HepG2 (cell line): Measurements from ENCODE around the gene BICDL2. TPM values are rescaled to one million over a fixed set of nuclear protein-coding genes. Genes with fewer than 3 reads are reported as not detected.

Experiments
- AKAP8 ChIP-seq: sonication (generic); formaldehyde crosslinking; IDR thresholded peaks from 2 replicates; pipeline ENCODE4 v1.5.1; 2020; ENCODE audit warnings: mild to moderate bottlenecking, missing genetic modification reagents
- ATAD3A ChIP-seq: sonication (generic); formaldehyde crosslinking; IDR thresholded peaks from 2 replicates; pipeline ENCODE4 v1.4.0; 2020; ENCODE audit warnings: missing genetic modification reagents
- CENPT ChIP-seq: sonication (generic); formaldehyde crosslinking; IDR thresholded peaks from 2 replicates; pipeline ENCODE4 v1.8.0; 2022; ENCODE audit warnings: low read depth, mild to moderate bottlenecking, moderate library complexity, missing genetic modification reagents
- KDM5B ChIP-seq: sonication (generic); formaldehyde crosslinking; IDR thresholded peaks from 2 replicates; pipeline ENCODE4 v1.4.0; 2020; ENCODE audit warnings: missing genetic modification reagents, mild to moderate bottlenecking, borderline replicate concordance
- KDM6A ChIP-seq: IDR thresholded peaks from 2 replicates; pipeline ENCODE4 v1.6.1; 2016; ENCODE audit warnings: low read depth
- NAIF1 ChIP-seq: sonication (generic); formaldehyde crosslinking; IDR thresholded peaks from 2 replicates; pipeline ENCODE4 v1.5.0; 2020; ENCODE audit warnings: mild to moderate bottlenecking, missing genetic modification reagents, borderline replicate concordance
- PHF5A ChIP-seq: IDR thresholded peaks from one replicate; pipeline ENCODE4 v1.6.1; 2018; ENCODE audit warnings: low read depth, missing genetic modification reagents; ENCODE audit not compliant: unreplicated experiment
- RERE ChIP-seq: IDR thresholded peaks from 2 replicates; pipeline ENCODE4 v1.6.1; 2016; ENCODE audit warnings: low read depth, missing genetic modification reagents, missing compliant biosample characterization
- TBX3 ChIP-seq: fragments of 450-650 bp; IDR thresholded peaks from 2 replicates; pipeline ENCODE4 v1.6.1; 2017; ENCODE audit warnings: antibody characterized with exemption, mild to moderate bottlenecking, inconsistent platforms, borderline replicate concordance
- ZBTB44 ChIP-seq: sonication (generic); formaldehyde crosslinking; IDR thresholded peaks from 2 replicates; pipeline ENCODE4 v1.4.0; 2020; ENCODE audit warnings: missing genetic modification reagents
- ZFP90 ChIP-seq: sonication (generic); formaldehyde crosslinking; IDR thresholded peaks from 2 replicates; pipeline ENCODE4 v1.8.0; 2022; ENCODE audit warnings: missing genetic modification reagents, mild to moderate bottlenecking, inconsistent platforms, borderline replicate concordance
- ZNF276 ChIP-seq: sonication (generic); formaldehyde crosslinking; IDR thresholded peaks from 2 replicates; pipeline ENCODE4 v1.4.0; 2020; ENCODE audit warnings: mild to moderate bottlenecking, low read depth, missing genetic modification reagents
- ZNF280D ChIP-seq: sonication (generic); formaldehyde crosslinking; IDR thresholded peaks from 2 replicates; pipeline ENCODE4 v1.5.1; 2020; ENCODE audit warnings: mild to moderate bottlenecking, missing genetic modification reagents
- ZNF343 ChIP-seq: sonication (generic); formaldehyde crosslinking; IDR thresholded peaks from 2 replicates; pipeline ENCODE4 v1.4.0; 2020; ENCODE audit warnings: mild to moderate bottlenecking, missing genetic modification reagents
- ZNF672 ChIP-seq: sonication (generic); formaldehyde crosslinking; IDR thresholded peaks from 2 replicates; pipeline ENCODE4 v1.8.1; 2022; ENCODE audit warnings: missing genetic modification reagents
- polyA plus RNA-seq, 8 experiments: library from polyadenylated mRNA; depleted of rRNA in 3 of 8; stranded (reverse) in 7 of 8; unstranded in 1 of 8; fragments of >200 nt; fragmentation: Illumina TruSeq in 4 of 8; extraction: Trizol in 4 of 8; gene quantifications; 2 replicates each; pipeline versions ENCODE4 v1.2.1 to v1.2.3, GENCODE V29; 2011 to 2016; ENCODE audit warnings: low read depth in 4 of 8, missing spikeins in 1 of 8, mixed read lengths in 1 of 8; ENCODE audit not compliant: insufficient read depth in 1 of 8
- total RNA-seq, 5 experiments: library from RNA; depleted of rRNA; stranded (reverse); fragments of >200 nt; fragmentation: Illumina TruSeq; extraction: Trizol; gene quantifications; 2 replicates each; pipeline ENCODE4 v1.2.3, GENCODE V29; 2016; ENCODE audit warnings: low read depth in 1 of 5

Gene BICDL2
- total and polyA plus RNA-seq, 2 of the 13 experiments (the other 11 are each of a cell fraction or from before 2014, with no cell fraction given): 0.12 TPM; not detected in 1

- TF ChIP-seq ZNF276 (CRISPR knock-in tag): no peak
- TF ChIP-seq ZBTB44 (CRISPR knock-in tag): no peak
- TF ChIP-seq PHF5A: peak; percentile 44
- no peak for TF ChIP-seq RERE (CRISPR knock-in tag)
- no peak; the same call in 1 of the 2 replicates for TF ChIP-seq CENPT (CRISPR knock-in tag)
- TF ChIP-seq ZNF280D: no peak; the same call in 1 of the 2 replicates
- no peak for TF ChIP-seq ZFP90 (CRISPR knock-in tag)
- TF ChIP-seq NAIF1 (CRISPR knock-in tag): peak; percentile 61; the same call in 1 of the 2 replicates
- TF ChIP-seq ZNF672 (CRISPR knock-in tag): no peak
- no peak for TF ChIP-seq AKAP8
- TF ChIP-seq ZNF343 (CRISPR knock-in tag): peak; percentile 85
- TF ChIP-seq KDM6A (CRISPR knock-in tag): no peak
- TF ChIP-seq KDM5B: no peak; the same call in none of the 2 replicates
- no peak for TF ChIP-seq TBX3
- no peak for TF ChIP-seq ATAD3A
These were observed 56.2 kb downstream of the BICDL2 start, which contains the start of gene PKMYT1 (continued) for GRCh38 chr16:2980227-2981176.
